Tibial artery (tissue), 4 donors: ENCODE measurements around the gene MALRD1.

ENCODE experiments used
- DNase-seq, 2 donors: peaks; one replicate each; pipeline ENCODE4 v3.0.0-alpha.2; 2019
- H3K27ac ChIP-seq, 2 donors: fragments of 200-600 bp; sonication (generic) in 1 of 2; 1 replicate in 1 of 2; 2 replicates in 1 of 2; pipeline ENCODE4 v1.5.1; 2018 to 2019; ENCODE audit warnings: mild to moderate bottlenecking in 1 of 2
- H3K27me3 ChIP-seq, 2 donors: fragments of 200-600 bp; sonication (generic) in 1 of 2; one replicate each; pipeline versions ENCODE4 v1.5.1 to v1.6.0; 2016 to 2019
- H3K36me3 ChIP-seq, 3 donors: fragments of 200-600 bp; sonication (generic) in 2 of 3; one replicate each; pipeline ENCODE4 v1.5.1; 2016 to 2019; ENCODE audit warnings: mild to moderate bottlenecking in 2 of 3
- H3K4me1 ChIP-seq, 4 donors: fragments of 200-600 bp; sonication (generic) in 2 of 4; 1 replicate in 3 of 4; 2 replicates in 1 of 4; pipeline ENCODE4 v1.5.1; 2016 to 2019
- H3K4me3 ChIP-seq, 2 donors: fragments of 200-600 bp; sonication (generic) in 1 of 2; 1 replicate in 1 of 2; 2 replicates in 1 of 2; pipeline ENCODE4 v1.5.1; 2018 to 2019; ENCODE audit warnings: mild to moderate bottlenecking in 2 of 2
- H3K9me3 ChIP-seq, 3 donors: fragments of 200-600 bp; sonication (generic) in 1 of 3; one replicate each; pipeline ENCODE4 v1.5.1; 2016 to 2019
- intact Hi-C: fragments of 100-400 bp; cut with DNase I; formaldehyde crosslinking; loops from one replicate; pipeline ENCODE4 v1.15.0; 2023; ENCODE audit warnings: low total_unique reads
- TF ChIP-seq, protein P1 (sequence below), 2 experiments: fragments of 200-600 bp in 1 of 2; fragments of 450-650 bp in 1 of 2; IDR thresholded peaks; one replicate each; pipeline ENCODE4 v1.5.1; 2017 to 2019; ENCODE audit warnings: antibody characterized with exemption in 2 of 2, mild to moderate bottlenecking in 1 of 2, moderate library complexity in 1 of 2

Gene MALRD1

DNA sequence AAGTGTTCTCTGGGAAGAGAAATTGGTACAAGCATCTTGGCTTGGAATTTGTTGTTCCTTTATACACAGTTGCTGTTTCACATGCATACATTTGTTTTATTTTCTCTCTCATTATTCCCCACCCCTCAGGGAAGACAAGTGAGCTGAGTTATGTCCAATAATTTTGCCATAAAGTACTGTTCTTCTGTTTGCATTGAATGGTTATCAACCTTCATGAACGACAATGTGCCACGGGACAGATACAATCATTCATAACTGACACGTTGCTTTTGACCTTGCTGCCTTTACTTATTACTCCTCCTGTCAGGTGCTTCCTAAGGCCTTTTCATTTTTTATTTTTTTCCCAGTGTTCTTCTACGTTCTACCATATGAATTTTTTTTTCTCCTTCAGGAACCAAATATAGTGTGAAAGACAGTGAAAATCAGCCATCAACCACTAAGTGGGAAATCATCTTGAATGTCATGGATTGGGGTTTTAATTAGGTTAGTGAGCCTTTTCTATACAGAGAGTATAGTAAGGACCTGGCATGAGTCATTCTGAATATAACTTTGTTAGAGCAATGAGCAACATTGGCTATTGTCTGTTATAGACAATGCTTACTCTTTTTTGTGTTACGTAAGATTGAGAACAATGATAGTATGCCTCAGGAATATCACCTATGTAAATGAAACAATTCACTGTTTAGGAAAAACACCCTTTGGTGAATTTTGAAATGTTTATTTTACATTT is 383.2 kb downstream of the MALRD1 start:
- no peak overlapping the region for H3K27ac ChIP-seq
- H3K4me1 ChIP-seq, result no peaks in the 10 kb centered on the region
- no peaks in the 10 kb centered on the region for H3K27me3 ChIP-seq
- no peaks in the 10 kb centered on the region for H3K36me3 ChIP-seq
- H3K9me3 ChIP-seq, result no peaks in the 10 kb centered on the region
- H3K4me3 ChIP-seq, result no peak overlapping the region
- intact Hi-C loops, result no loop called here
- no peak for DNase-seq
- TF ChIP-seq, protein P1, sequence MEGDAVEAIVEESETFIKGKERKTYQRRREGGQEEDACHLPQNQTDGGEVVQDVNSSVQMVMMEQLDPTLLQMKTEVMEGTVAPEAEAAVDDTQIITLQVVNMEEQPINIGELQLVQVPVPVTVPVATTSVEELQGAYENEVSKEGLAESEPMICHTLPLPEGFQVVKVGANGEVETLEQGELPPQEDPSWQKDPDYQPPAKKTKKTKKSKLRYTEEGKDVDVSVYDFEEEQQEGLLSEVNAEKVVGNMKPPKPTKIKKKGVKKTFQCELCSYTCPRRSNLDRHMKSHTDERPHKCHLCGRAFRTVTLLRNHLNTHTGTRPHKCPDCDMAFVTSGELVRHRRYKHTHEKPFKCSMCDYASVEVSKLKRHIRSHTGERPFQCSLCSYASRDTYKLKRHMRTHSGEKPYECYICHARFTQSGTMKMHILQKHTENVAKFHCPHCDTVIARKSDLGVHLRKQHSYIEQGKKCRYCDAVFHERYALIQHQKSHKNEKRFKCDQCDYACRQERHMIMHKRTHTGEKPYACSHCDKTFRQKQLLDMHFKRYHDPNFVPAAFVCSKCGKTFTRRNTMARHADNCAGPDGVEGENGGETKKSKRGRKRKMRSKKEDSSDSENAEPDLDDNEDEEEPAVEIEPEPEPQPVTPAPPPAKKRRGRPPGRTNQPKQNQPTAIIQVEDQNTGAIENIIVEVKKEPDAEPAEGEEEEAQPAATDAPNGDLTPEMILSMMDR (IDR thresholded peaks at IDR 0.05), result no peak

DNA sequence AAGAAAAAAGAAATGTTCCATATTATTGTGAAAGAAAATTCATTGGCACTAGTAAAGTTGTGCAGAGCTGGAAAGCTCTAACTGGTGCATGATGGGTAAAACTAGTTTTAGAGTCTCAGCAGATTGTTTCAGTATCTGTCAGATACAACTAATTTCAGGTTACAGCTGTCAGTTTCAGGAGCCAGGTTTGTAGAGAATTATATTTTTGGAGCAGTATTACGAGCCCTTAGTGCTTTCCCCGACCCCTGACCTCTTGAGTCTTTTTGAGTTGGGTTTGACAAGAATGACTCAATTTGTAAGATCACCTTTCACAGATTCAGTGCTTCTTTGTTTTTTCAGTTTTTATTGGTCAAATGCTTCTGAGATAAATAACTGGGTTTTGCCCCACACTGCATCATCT is 401.3 kb downstream of the MALRD1 start:
- H3K9me3 ChIP-seq, result no peaks in the 10 kb centered on the region
- no peaks in the 10 kb centered on the region for H3K4me1 ChIP-seq
- TF ChIP-seq, protein P1 (IDR thresholded peaks at IDR 0.05), result no peak
- H3K4me3 ChIP-seq, result no peak overlapping the region
- no peaks in the 10 kb centered on the region for H3K36me3 ChIP-seq
- DNase-seq, result no peak
- H3K27me3 ChIP-seq, result no peaks in the 10 kb centered on the region
- intact Hi-C loops, result no loop called here
- no peak overlapping the region for H3K27ac ChIP-seq

DNA sequence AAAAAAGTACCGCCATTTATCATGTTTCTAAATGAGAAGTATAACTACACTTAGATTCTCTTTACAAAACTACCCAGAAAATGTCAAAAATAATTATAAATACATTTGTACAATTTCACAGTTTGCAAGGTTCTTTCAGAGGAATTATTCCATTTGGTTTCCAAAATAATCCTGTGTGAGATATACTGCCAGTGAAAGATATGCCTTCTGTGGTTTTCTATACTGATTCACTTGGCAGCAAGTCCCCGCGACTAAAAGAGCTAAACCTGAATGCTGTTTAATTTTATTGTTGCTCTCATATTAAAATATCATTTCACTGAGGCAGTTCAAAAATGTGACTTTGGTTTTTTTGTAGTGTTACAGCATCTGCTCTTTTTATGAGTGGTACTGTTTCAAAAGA is 402.8 kb downstream of the MALRD1 start:
- TF ChIP-seq, protein P1 (IDR thresholded peaks at IDR 0.05), result no peak
- intact Hi-C loops, result no loop called here
- no peak overlapping the region for H3K27ac ChIP-seq
- no peaks in the 10 kb centered on the region for H3K27me3 ChIP-seq
- no peaks in the 10 kb centered on the region for H3K4me1 ChIP-seq
- no peak for DNase-seq
- H3K36me3 ChIP-seq, result no peaks in the 10 kb centered on the region
- H3K4me3 ChIP-seq, result no peak overlapping the region
- H3K9me3 ChIP-seq, result no peaks in the 10 kb centered on the region

DNA sequence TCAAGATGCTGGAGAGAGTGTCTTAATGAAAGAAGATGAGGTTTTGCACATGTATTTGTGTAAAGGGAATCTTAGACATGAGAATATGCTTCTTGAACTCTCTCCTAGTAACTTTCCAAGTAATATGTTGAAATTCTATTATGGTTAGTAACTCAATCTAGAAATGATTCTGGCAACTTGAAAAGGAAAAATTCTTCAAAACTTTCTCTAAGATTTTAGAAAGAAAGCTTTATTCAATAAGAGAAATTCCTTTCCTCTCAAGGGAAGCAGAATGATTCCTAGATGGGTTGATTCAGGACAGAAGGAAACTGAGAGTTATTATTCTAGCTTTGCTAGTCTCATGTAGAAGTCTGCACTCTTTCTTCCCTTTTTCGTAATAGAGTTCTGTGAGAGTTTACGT is 403.3 kb downstream of the MALRD1 start:
- DNase-seq, result no peak
- no peaks in the 10 kb centered on the region for H3K9me3 ChIP-seq
- no peaks in the 10 kb centered on the region for H3K36me3 ChIP-seq
- no peaks in the 10 kb centered on the region for H3K27me3 ChIP-seq
- H3K27ac ChIP-seq, result no peak overlapping the region
- intact Hi-C loops, result no loop called here
- H3K4me3 ChIP-seq, result no peak overlapping the region
- H3K4me1 ChIP-seq, result no peaks in the 10 kb centered on the region
- TF ChIP-seq, protein P1 (IDR thresholded peaks at IDR 0.05), result no peak

DNA sequence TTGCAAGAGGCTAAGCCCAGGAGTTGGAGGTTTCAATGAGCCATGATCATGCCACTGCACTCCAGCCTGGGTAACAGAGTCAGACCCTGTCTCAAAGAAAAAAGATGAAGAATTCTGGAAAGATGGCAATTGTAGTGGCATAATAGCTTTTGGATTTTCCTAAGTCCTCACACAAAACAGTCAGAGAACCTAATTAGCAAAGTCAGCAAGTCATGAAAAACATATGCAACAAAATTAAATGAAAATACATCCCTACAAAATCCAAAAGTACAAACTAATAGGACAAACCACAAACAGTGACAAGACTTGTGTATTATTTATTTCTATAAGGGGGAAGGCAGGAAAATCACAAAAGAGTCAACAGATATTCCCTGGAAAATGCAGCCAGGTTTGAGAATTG is 405.4 kb downstream of the MALRD1 start:
- Histone ChIP-seq H3K9me3 (no peaks in the 10 kb centered on the region), H3K27me3 (no peaks in the 10 kb centered on the region), H3K27ac (no peak overlapping the region), H3K4me1 (no peaks in the 10 kb centered on the region), H3K4me3 (no peak overlapping the region), H3K36me3 (no peaks in the 10 kb centered on the region)
- no peak for DNase-seq
- intact Hi-C loops, result no loop called here
- TF ChIP-seq, protein P1 (IDR thresholded peaks at IDR 0.05), result no peak

DNA sequence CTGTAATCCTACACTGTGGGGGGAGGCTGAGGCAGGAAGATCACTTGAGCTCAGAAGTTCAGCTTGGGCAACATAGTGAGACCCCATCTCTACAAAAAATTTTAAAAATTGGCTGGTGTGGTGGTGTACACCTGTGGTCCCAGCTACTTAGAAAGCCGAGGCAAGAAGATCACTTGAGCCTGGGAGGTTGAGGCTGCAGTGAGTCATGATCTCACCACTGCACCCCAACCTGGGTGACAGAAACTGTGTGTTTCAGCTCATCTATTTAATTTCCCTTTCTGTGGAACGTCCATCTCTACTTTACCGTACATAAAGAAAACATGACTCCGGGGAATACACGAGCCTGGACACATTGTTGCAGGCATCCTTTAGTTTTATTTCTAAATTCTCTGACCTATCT is 413.0 kb downstream of the MALRD1 start:
- no peak for DNase-seq
- Histone ChIP-seq H3K27ac (no peak overlapping the region), H3K36me3 (no peaks in the 10 kb centered on the region), H3K27me3 (no peaks in the 10 kb centered on the region), H3K4me1 (no peaks in the 10 kb centered on the region), H3K4me3 (no peak overlapping the region), H3K9me3 (no peaks in the 10 kb centered on the region)
- TF ChIP-seq, protein P1 (IDR thresholded peaks at IDR 0.05), result no peak
- intact Hi-C loops, result no loop called here
